ENCODE data around the gene BCAS4.

The BCAS4 gene

GRCh38 chr20:50820515-50821256, 25.8 kb downstream of the BCAS4 start:
- TF ChIP-seq ZNF274 (IDR thresholded peaks at IDR 0.05; ENCODE audit: low read depth, low read length) = no peak

GRCh38 chr20:50821257-50821921, 26.5 kb downstream of the BCAS4 start:
- H3K4me3 ChIP-seq (ENCODE audit: low read length) = no peak overlapping the region; the same call in 1 of the 2 replicates
- TF ChIP-seq ZNF274 (IDR thresholded peaks at IDR 0.05; ENCODE audit: low read depth, low read length) = no peak

More at GRCh38 chr20:50820515-50821256, 25.8 kb downstream of the BCAS4 start:
- no peak overlapping the region; the same call in 1 of the 2 replicates for H3K4me3 ChIP-seq (ENCODE audit: low read length)

- H3K4me3 ChIP-seq (ENCODE audit: low read length) = no peak overlapping the region
- TF ChIP-seq ZNF274 (IDR thresholded peaks at IDR 0.05; ENCODE audit: low read depth, low read length) = no peak
Observed at GRCh38 chr20:50821994-50822393, 27.1 kb downstream of the BCAS4 start.

GRCh38 chr20:50823319-50823718, 28.5 kb downstream of the BCAS4 start:
- H3K4me3 ChIP-seq (ENCODE audit: low read length) = no peak overlapping the region
- no peak for TF ChIP-seq ZNF274 (IDR thresholded peaks at IDR 0.05; ENCODE audit: low read depth, low read length)

- no peak for TF ChIP-seq ZNF274 (IDR thresholded peaks at IDR 0.05; ENCODE audit: low read depth, low read length)
- H3K4me3 ChIP-seq (ENCODE audit: low read length) = no peak overlapping the region
Observed at GRCh38 chr20:50824137-50824536, 29.3 kb downstream of the BCAS4 start.

- no peak overlapping the region for H3K4me3 ChIP-seq (ENCODE audit: low read length)
- no peak for TF ChIP-seq ZNF274 (IDR thresholded peaks at IDR 0.05; ENCODE audit: low read depth, low read length)
Observed at GRCh38 chr20:50826121-50826520, 31.3 kb downstream of the BCAS4 start.

GRCh38 chr20:50828363-50829136, 33.7 kb downstream of the BCAS4 start:
- no peak overlapping the region for H3K4me3 ChIP-seq (ENCODE audit: low read length)
- TF ChIP-seq ZNF274 (IDR thresholded peaks at IDR 0.05; ENCODE audit: low read depth, low read length) = no peak

- no peak overlapping the region for H3K4me3 ChIP-seq (ENCODE audit: low read length)
- TF ChIP-seq ZNF274 (IDR thresholded peaks at IDR 0.05; ENCODE audit: low read depth, low read length) = no peak
Observed at GRCh38 chr20:50831622-50832021, 36.8 kb downstream of the BCAS4 start.

GRCh38 chr20:50834599-50835005, 39.7 kb downstream of the BCAS4 start:
- H3K4me3 ChIP-seq (ENCODE audit: low read length) = no peak overlapping the region
- TF ChIP-seq ZNF274 (IDR thresholded peaks at IDR 0.05; ENCODE audit: low read depth, low read length) = no peak

- no peak for TF ChIP-seq ZNF274 (IDR thresholded peaks at IDR 0.05; ENCODE audit: low read depth, low read length)
- H3K4me3 ChIP-seq (ENCODE audit: low read length) = no peak overlapping the region
Observed at GRCh38 chr20:50837532-50838321, 42.9 kb downstream of the BCAS4 start.

GRCh38 chr20:50838322-50838625, 43.4 kb downstream of the BCAS4 start:
- H3K4me3 ChIP-seq (ENCODE audit: low read length) = no peak overlapping the region
- TF ChIP-seq ZNF274 (IDR thresholded peaks at IDR 0.05; ENCODE audit: low read depth, low read length) = no peak

- TF ChIP-seq ZNF274 (IDR thresholded peaks at IDR 0.05; ENCODE audit: low read depth, low read length) = no peak
Observed at GRCh38 chr20:50838707-50839385, 44.0 kb downstream of the BCAS4 start.

GRCh38 chr20:50842821-50843220, 48.0 kb downstream of the BCAS4 start:
- H3K4me3 ChIP-seq (ENCODE audit: low read length) = no peak overlapping the region
- TF ChIP-seq ZNF274 (IDR thresholded peaks at IDR 0.05; ENCODE audit: low read depth, low read length) = no peak

More at GRCh38 chr20:50838707-50839385, 44.0 kb downstream of the BCAS4 start:
- H3K4me3 ChIP-seq (ENCODE audit: low read length) = no peak overlapping the region
